Liver (tissue), 9 donors: ENCODE measurements around the gene FITM1. TPM values are rescaled to one million over a fixed set of nuclear protein-coding genes. Genes with fewer than 3 reads are reported as not detected.

Experiments used
- DNase-seq: peaks from one replicate; pipeline ENCODE4 v3.0.0-alpha.2; 2017; ENCODE audit warnings: low spot score
- H3K27ac ChIP-seq, 2 donors: one replicate each; pipeline ENCODE4 v1.7.0; 2013; ENCODE audit warnings: inconsistent platforms in 2 of 2, low read length in 2 of 2, control low read depth in 1 of 2, low read depth in 1 of 2, mild to moderate bottlenecking in 1 of 2
- H3K27me3 ChIP-seq, 4 donors: one replicate each; pipeline versions ENCODE4 v1.6.1 to v1.7.0; 2013; ENCODE audit warnings: low read length in 3 of 4, inconsistent platforms in 1 of 4, mild to moderate bottlenecking in 1 of 4, moderate library complexity in 1 of 4; ENCODE audit not compliant: control insufficient read depth in 4 of 4, insufficient read depth in 4 of 4
- H3K36me3 ChIP-seq, 4 donors: one replicate each; pipeline versions ENCODE4 v1.6.1 to v1.7.0; 2013; ENCODE audit warnings: low read length in 3 of 4, mild to moderate bottlenecking in 3 of 4, low read depth in 1 of 4, moderate library complexity in 1 of 4; ENCODE audit not compliant: control insufficient read depth in 4 of 4, insufficient read depth in 3 of 4
- H3K4me1 ChIP-seq, 4 donors: one replicate each; pipeline versions ENCODE4 v1.6.1 to v1.7.0; 2013; ENCODE audit warnings: low read length in 3 of 4, mild to moderate bottlenecking in 3 of 4, moderate library complexity in 1 of 4; ENCODE audit not compliant: control insufficient read depth in 4 of 4, insufficient read depth in 4 of 4
- H3K4me3 ChIP-seq, 3 donors: one replicate each; pipeline versions ENCODE4 v1.6.1 to v1.7.0; 2013; ENCODE audit warnings: low read length in 3 of 3, control low read depth in 1 of 3, low read depth in 1 of 3, mild to moderate bottlenecking in 1 of 3
- H3K9ac ChIP-seq, 2 donors: one replicate each; pipeline ENCODE4 v1.7.0; 2013; ENCODE audit warnings: low read length in 2 of 2, mild to moderate bottlenecking in 2 of 2, moderate library complexity in 2 of 2, control low read depth in 1 of 2, low read depth in 1 of 2
- H3K9me3 ChIP-seq, 4 donors: one replicate each; pipeline versions ENCODE4 v1.6.1 to v1.7.0; 2013; ENCODE audit warnings: low read length in 3 of 4; ENCODE audit not compliant: control insufficient read depth in 4 of 4
- ATF3 ChIP-seq: IDR thresholded peaks from 2 replicates; pipeline ENCODE4 v1.6.1; 2016; ENCODE audit warnings: antibody characterized with exemption
- CTCF ChIP-seq: fragments of 150-350 bp; IDR thresholded peaks from 2 replicates; pipeline ENCODE4 v1.5.1; 2017; ENCODE audit warnings: improper control_type of control experiment, low read depth, low read length; ENCODE audit not compliant: missing input control
- EGR1 ChIP-seq, 2 donors: IDR thresholded peaks; 2 replicates each; pipeline ENCODE4 v1.6.1; 2016 to 2018; ENCODE audit warnings: antibody characterized with exemption in 2 of 2, low read depth in 2 of 2
- FOXA1 ChIP-seq: IDR thresholded peaks from 2 replicates; pipeline ENCODE4 v1.6.1; 2016; ENCODE audit warnings: antibody characterized with exemption
- FOXA2 ChIP-seq: IDR thresholded peaks from 2 replicates; pipeline ENCODE4 v1.6.1; 2016; ENCODE audit warnings: antibody characterized with exemption
- GABPA ChIP-seq, 2 donors: IDR thresholded peaks in 1 of 2; conservative IDR thresholded peaks in 1 of 2; 2 replicates each; pipeline ENCODE4 v1.6.1; 2016; ENCODE audit warnings: antibody characterized with exemption in 2 of 2, mild to moderate bottlenecking in 1 of 2, moderate library complexity in 1 of 2
- HNF4A ChIP-seq, 2 donors: conservative IDR thresholded peaks; 2 replicates each; pipeline ENCODE4 v1.6.1; 2016; ENCODE audit warnings: antibody characterized with exemption in 2 of 2, mild to moderate bottlenecking in 2 of 2
- HNF4G ChIP-seq: IDR thresholded peaks from 2 replicates; pipeline ENCODE4 v1.6.1; 2016; ENCODE audit warnings: antibody characterized with exemption
- JUND ChIP-seq, 2 donors: IDR thresholded peaks; 2 replicates each; pipeline ENCODE4 v1.6.1; 2016; ENCODE audit warnings: antibody characterized with exemption in 2 of 2
- NR2F2 ChIP-seq: IDR thresholded peaks from 2 replicates; pipeline ENCODE4 v1.6.1; 2016; ENCODE audit warnings: antibody characterized with exemption
- RAD21 ChIP-seq, 2 donors: IDR thresholded peaks; 2 replicates each; pipeline ENCODE4 v1.6.1; 2016; ENCODE audit warnings: antibody characterized with exemption in 2 of 2, mild to moderate bottlenecking in 2 of 2
- REST ChIP-seq: IDR thresholded peaks from 2 replicates; pipeline ENCODE4 v1.6.1; 2016; ENCODE audit warnings: antibody characterized with exemption, mild to moderate bottlenecking
- SP1 ChIP-seq: IDR thresholded peaks from 2 replicates; pipeline ENCODE4 v1.6.1; 2018; ENCODE audit warnings: antibody characterized with exemption, mild to moderate bottlenecking
- TAF1 ChIP-seq: conservative IDR thresholded peaks from 2 replicates; pipeline ENCODE4 v1.6.1; 2016; ENCODE audit warnings: antibody characterized with exemption, mild to moderate bottlenecking
- YY1 ChIP-seq: IDR thresholded peaks from 2 replicates; pipeline ENCODE4 v1.6.1; 2016; ENCODE audit warnings: antibody characterized with exemption, mild to moderate bottlenecking
- ZBTB33 ChIP-seq: IDR thresholded peaks from 2 replicates; pipeline ENCODE4 v1.6.1; 2016; ENCODE audit warnings: antibody characterized with exemption
- WGBS: extraction: QIAGEN DNeasy Blood & Tissue Kit; methylation state at CpG from one replicate; pipeline ENCODE4 v1.1.7; 2013; 5-methylcytosine and 5-hydroxymethylcytosine counted together
- polyA plus RNA-seq, 2 donors: library from polyadenylated mRNA; stranded (reverse) in 1 of 2; unstranded in 1 of 2; fragments of 200-250 nt in 1 of 2; fragments of >200 nt in 1 of 2; fragmentation: Nextera tagmentation in 1 of 2; extraction: Ambion mirVana in 1 of 2; gene quantifications; one replicate each; pipeline versions ENCODE4 v1.2.1 to v1.2.3, GENCODE V29; 2013 to 2015
- total RNA-seq, 2 donors: library from RNA; depleted of rRNA; stranded (reverse); fragments of >200 nt; gene quantifications; one replicate each; pipeline ENCODE4 v1.2.3, GENCODE V29; 2014
- donor health status: healthy.
- donor health status: healthy.
- donor health status: healthy.
- donor health status: healthy.
- donor health status: healthy.

The FITM1 gene
- total and polyA plus RNA-seq, 4 donors: 1.7 to 16.1 (median 9.1) TPM

- H3K36me3 ChIP-seq: peaks cover 13 to 23% (median 18%) of the 10 kb centered on the region in 4 donors
- DNase-seq: no peak
- H3K27me3 ChIP-seq: no peaks in the 10 kb centered on the region
- TF ChIP-seq YY1 (no peak), HNF4A (conservative IDR thresholded peaks at IDR 0.05) (no peak), CTCF (no peak), ZBTB33 (no peak), ATF3 (no peak), EGR1 (IDR thresholded peaks at IDR 0.05; ENCODE audit: low read depth in 2 of 2) (no peak), GABPA (IDR thresholded peaks at IDR 0.05 in 1 of 2, conservative IDR thresholded peaks at IDR 0.05 in 1 of 2) (no peak), NR2F2 (no peak), FOXA1 (no peak), RAD21 (IDR thresholded peaks at IDR 0.05) (no peak), TAF1 (no peak), JUND (IDR thresholded peaks at IDR 0.05) (no peak), HNF4G (no peak), REST (no peak), SP1 (no peak), FOXA2 (no peak)
- H3K4me3 ChIP-seq: no peak overlapping the region
- H3K27ac ChIP-seq: no peak overlapping the region
- no peaks in the 10 kb centered on the region for H3K9me3 ChIP-seq
- no peak overlapping the region for H3K9ac ChIP-seq
- WGBS: 79% methylated on average over 8 of the region's 8 CpGs
- H3K4me1 ChIP-seq: peaks cover 13 to 81% (median 59%) of the 10 kb centered on the region in 4 donors
These were observed 33.8 kb upstream of the FITM1 start for GRCh38 chr14:24096545-24097181.
